Stimulated activated CD4-positive, alpha-beta T cell treated with anti-CD3 and anti-CD28 coated beads, Interleukin-4, amount 100 ng/mL, for 24 hours (primary cell): ENCODE results near the gene RAX2.
"Not testable (repeated sequence)": the region's sequence is repeated elsewhere in the genome, so short reads cannot be mapped to it uniquely, and the experiment has no call there.

ENCODE experiments used
- DNase-seq: peaks from one replicate; pipeline ENCODE4 v3.0.0-alpha.2; 2020

RAX2 gene

GRCh38 chr19:3771906-3772455 lies at the start of gene RAX2:
Gene RAX2 (minus strand): TSS chr19:3772228. CDS start chr19:3771742, 486 bp downstream.
- no peak for DNase-seq

- no peak for DNase-seq
Observed at GRCh38 chr19:3821156-3821555, 49.1 kb upstream of the RAX2 start.

DNA sequence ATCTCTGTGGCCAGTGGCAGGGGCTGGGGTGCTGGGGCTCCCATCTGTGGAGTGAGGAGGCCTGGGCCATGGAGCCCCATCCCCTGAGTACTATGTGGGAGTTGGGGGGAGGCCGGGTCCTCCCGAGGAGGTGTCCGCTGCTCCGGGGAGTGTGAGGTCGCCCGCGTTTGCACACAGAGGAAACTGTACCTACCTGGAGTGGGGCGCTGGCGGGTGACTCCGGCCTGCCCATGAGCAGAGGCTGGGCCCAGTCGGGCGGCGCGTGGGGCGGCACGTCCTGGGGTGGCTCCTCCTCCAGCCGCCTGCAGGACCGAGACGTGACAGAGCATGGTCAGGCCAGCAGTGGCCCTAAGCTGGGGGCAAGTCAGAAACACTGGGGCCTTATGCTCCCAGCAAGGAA lies 48.0 kb upstream of the RAX2 start:
- DNase-seq, result no peak

DNA sequence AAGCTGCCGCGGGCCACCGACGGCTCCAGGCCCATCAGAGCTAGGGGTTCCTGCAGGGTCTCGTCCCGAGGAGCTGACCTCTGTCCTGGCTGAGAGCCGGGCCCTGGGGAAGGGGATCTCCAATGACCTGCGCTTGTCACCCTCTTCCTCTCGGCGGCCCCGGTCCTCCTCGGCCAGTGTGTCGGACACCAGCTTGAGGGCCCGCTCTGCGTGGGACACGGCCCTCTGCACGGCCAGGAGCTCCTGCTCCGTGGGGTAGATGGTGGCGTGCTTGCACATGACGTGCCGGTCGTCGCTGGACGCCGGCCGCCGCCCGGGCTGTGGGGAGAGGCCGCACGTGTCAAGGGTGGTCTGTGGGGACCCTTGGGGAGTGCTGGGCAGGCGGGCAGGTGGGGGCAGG lies 46.9 kb upstream of the RAX2 start:
- no peak for DNase-seq

DNA sequence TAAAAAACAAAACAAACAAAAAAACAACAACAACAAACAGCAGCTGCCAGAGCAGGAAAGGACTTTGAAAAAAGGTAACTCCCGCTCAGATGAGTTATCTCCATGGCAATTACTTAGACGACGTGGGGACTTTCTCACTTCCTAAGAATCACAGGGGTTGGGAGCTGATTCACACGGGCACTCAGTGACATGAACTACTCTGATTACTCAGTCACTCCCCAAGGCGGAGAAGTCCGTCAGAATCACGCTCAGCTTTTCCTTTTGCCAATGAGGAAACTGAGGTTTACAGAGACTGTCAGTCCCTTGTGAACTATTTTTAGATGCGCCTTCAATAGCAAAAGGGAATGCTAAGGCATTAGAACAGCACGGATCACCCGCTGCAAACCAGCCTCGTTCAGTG lies 46.4 kb upstream of the RAX2 start:
- peak; percentile 64 for DNase-seq

- DNase-seq, result no peak
Observed at GRCh38 chr19:3817761-3818160, 45.7 kb upstream of the RAX2 start.

- DNase-seq, result no peak
Observed at GRCh38 chr19:3816566-3817218, 44.7 kb upstream of the RAX2 start.

DNA sequence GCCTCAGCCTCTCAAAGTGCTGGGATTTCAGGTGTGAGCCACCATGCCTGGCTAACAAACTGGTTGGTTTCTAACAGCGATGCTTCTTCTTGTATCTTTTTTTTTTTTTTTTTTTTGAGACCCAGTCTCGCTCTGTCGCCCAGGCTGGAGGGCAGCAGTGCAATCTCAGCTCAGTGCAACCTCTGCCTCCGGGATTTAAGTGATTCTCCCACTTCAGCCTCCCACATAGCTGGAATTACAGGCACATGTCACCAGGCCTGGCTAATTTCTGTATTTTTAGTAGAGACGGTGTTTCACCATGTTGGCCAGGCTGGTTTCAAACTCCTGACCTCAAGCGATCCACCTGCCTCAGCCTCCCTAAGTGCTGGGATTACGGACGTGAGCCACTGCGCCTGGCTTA lies 44.1 kb upstream of the RAX2 start:
- not testable (repeated sequence) for DNase-seq

DNA sequence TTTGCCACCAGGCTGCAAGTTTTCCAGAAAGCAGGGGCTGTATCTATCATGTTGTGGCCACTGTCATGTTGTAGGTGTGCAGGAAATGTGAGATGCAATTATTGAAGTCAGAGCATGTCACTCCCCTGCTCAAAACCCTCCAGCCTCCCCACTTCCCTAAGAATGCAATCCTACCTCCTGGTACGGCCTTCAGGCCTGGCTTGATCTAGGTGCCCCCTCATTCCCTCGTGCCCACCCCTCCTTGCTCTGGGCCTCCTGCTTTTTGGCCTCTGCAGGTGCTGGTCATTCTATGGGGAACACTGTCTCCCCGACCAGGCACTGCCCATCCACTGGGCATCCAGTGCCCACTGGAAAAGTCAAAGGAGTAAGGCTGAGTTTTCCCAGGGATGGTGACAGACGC lies 42.6 kb upstream of the RAX2 start:
- no peak for DNase-seq

DNA sequence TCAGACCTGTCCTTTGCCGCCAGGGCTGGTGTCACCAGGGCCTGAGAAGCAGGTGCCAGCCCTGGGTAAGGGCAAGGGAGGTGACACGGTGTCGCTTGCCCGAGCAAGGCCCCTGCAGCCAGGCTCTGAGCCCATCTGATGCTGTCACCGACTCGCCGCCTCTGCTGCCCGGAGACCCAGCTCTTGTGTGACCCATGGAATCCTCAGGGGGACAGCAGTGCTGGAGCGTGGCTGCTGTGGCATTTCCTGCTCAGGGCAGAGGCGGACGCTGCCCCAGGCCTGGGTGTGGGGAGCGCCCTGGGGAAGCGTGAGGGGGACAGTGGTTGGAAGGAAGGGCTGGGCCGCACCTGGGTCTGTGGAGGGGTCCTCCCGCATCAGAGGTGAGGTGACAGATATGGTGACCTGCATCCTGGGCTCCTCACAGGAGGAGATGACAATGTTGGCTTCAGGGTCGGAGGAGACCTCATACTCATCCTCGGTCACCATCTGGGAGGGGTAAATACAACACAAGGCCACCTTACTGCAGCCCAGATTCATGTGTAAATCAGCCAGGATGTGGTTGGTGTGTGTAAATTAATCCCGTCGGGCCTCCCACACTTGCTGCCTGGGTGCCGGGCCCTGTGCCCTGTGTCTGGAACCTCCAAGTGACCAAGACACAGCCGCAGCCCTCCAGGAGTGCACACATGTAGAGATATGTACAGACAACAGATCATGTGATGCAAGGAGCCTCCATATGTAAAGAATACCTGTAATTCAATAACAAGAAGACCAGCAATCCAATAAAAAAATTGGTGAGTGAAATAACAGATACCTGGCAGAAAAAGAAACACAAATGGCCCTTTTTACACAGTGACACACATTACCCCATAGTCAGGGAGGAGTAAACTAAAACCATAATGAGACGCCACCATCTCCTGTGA lies 41.7 kb upstream of the RAX2 start:
- no peak for DNase-seq

- no peak for DNase-seq
Observed at GRCh38 chr19:3810708-3811355, 38.8 kb upstream of the RAX2 start.

DNA sequence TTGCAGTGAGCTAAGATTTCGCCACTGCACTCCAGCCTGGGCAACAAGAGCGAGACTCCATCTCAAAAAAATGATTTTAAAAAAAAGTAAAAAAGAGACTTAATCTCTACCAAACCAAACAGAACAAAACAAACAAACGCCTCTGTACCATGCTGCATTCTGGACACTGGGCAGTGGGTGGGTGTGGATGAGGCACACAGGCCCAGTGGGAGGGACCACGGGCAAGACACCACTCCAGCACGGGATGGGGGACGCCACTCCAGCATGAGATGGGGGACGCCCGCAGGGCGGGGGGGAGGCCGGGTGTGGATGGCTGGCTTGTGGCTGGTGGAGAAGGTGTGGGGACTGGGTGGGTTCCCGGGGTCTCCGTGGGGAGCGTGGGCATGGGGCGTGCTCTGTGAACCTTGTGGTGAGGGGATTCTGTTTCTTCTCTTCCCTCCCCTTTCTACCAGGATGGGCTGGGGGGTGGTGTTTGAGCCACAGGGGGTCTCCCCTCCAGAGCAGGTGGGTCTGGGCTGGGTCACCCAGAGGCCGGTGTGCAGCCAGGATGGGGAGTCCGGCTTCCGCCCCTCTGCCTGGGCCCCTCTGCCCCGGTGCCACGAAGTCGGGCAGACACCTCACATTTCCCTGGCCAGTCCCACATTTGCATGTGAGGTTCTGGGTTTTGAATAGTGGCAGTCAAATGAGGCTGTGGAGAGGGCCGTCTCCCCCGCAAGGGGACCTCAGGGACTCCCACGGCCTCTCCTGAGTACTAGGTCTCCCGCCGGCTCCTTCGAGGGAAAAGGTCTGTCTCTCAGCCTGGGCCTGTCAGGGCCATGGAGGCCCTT lies 38.1 kb upstream of the RAX2 start:
- DNase-seq, result no peak

DNA sequence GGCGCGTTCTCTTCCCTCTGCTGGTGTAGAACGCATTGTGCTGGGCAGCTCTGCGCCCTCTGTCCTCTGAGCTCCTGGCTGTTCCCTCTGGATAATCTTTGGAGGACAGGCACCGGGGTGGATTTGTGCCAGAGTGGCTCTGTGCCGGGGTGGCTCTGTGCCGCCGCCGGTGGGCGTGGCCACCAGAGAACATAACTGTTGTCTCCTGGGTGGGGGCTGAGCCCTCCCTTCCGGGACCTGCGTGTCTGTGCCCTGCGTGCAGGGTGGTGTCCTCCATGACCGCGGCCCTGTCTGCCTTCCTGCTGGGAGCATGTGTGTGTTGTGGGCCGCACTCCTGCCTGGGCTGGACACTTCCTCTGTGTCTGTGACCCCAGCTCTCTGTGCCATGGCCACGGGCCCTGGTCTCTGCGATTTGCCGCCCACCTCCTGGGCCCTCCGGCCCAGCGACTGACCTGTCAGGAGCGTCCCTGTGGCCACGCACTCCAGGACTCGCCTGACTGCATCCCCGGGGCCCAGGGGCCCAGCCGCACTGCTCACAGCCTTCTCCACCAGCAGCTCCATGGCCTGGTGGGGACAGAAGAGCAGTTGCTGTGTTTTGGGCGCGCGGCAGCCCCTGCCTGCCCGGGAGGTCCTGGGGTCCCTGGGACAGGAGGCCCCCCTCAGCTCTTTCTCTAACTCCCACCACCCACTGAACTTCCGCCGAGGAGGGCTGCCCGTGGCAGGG lies 36.6 kb upstream of the RAX2 start:
- no peak for DNase-seq

DNA sequence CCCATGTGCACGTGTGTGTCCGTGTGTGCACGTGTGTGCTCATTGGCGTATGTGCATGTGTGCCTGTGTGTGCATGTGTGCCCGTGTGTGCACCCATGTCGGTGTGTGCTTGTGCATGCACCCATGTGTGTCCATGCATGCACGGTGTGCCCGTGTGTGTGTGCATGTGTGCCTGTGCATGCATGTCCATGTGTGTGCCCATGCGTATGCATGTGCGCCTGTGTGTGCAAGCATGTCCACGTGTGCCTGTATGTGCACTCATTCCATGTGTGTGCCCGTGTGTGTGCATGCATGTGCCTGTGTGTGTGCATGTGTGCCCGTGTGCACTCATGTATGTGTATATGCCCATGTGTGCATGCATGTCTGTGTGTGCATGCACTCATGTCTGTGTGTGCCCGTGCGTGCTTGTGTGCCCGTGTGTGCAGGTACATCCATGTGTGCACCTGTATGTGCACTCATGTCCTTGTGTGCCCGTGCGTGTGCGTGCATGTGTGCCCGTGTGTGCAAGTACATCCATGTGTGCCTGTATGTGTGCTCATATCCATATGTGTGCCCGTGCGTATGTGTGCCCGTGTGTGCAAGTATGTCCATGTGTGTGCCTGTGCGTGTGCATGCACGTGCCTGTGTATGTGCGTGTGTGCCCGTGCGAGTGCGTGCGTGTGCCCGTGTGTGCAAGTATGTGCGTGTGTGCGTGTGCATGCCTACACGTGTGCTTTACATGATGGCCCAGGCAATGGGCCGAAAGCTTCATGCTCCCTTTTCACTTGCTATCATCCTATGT lies 35.7 kb upstream of the RAX2 start:
- DNase-seq, result no peak

- no peak for DNase-seq
Observed at GRCh38 chr19:3807131-3807480, 35.1 kb upstream of the RAX2 start.

DNA sequence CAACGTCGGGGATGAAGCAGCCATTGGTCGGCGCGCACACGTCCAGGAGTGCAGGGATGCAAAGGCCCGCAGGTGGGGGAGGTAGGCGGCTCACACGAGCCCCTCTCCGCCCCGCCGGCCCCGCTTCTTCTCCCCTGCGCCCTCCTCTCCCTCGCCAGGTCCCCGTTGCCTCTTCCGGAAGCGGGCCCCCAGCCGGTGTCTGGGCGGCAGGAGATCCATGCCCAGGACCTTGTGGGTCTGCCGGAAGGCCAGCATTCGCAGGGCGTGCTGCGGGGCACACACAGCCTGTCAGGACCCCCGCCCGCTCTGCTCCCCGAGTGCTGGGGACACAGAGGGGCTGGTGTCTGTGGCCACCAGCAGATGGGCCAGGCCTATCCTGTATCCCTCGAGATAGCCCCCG lies 33.8 kb upstream of the RAX2 start:
- DNase-seq, result no peak

DNA sequence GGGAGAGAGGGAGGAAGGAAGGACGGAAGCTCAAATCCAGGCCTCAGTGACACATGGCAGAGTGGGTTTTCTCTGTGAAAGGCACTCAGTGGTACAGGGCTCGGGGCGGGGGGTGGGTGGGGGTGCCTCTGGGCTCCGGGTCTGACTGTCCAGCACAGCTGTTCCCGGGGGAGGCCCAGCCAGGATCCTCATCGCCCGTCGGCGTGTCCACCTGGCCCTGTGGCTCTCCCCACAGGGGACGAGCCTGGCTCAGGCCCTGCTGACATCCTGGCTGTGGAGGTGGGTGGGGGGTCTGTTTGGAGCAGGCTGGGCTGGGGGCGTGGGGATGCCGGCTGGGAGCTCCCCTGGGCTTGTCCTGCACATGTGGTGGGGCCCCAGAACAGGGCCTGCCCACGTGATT lies 32.4 kb upstream of the RAX2 start:
- DNase-seq, result no peak

- DNase-seq, result no peak
Observed at GRCh38 chr19:3803986-3804385, 32.0 kb upstream of the RAX2 start.

DNA sequence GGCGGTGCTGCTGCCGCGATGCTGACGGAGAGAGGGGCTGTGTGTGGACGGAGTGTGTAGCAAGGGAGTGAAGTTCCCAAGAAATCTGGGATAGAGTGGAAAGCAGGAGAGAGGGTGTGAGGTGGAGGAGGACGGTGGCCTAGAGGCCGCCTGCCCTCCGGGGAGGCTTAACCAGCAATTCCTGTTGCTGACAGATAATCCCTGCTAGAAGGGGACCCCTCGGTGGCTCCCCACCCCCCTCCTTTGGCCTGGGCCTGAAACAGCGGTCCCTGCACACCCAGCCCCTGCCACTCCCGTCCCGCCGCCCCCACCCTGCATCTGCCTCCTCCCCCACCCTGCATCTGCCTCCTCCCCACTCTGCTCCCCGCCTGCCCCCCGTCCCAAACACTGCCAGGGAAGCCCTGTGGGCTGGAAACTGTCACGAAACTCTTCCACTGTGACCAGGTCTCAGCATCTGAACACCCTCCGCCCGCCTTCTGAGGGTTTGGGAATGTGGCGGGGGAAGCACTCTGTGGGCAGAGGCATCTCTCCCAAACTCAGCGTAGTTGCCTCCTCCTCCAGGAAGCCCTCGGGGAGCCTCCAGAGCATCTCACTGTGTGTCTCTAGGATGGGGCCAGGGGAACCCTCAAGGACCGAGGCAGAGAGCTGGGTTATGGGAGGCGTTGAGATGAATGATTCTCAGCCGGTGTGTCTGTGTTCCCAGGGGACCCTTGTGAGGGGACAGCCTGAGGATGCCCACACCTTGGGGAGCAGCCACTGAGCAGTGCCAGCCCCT lies 31.3 kb upstream of the RAX2 start:
- no peak for DNase-seq

DNA sequence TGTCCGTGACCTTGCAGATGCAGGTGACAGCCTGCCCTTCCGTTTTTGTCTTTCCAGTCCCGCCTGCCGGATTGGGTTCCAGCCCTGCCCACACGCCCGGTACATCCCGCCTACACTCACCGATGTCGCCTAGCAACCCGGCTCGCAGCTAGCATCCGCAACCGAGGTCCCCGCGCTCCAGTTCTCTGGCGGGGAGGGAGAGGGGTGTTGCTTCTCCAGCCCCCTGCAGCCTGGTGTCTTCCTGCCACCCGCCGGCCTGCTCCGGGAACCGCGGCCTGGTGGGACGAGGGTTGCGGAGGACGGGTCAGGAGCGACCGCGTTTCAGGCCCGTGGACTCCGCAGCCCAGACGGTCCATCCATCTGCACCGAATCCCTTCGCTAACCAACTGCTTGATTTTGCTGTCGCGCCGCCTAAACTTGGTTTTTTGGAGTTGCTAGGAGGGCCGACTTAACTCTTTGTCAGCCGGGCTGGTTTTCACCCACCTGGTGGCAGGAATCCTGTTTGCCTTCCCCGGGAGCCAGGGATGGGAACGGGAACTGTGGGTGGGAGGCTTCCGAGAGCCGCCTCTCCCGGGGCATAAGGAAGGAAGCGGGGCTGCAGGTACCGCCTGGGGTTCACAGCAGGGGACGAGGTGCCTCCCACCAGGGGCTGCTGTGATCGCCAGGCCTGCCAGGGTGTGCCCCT lies 29.5 kb upstream of the RAX2 start:
- peak; percentile 56 for DNase-seq
